ENCODE results near the gene SAT1.
"Not testable (repeated sequence)": the region's sequence is repeated elsewhere in the genome, so short reads cannot be mapped to it uniquely, and the experiment has no call there.

Gene SAT1

DNA sequence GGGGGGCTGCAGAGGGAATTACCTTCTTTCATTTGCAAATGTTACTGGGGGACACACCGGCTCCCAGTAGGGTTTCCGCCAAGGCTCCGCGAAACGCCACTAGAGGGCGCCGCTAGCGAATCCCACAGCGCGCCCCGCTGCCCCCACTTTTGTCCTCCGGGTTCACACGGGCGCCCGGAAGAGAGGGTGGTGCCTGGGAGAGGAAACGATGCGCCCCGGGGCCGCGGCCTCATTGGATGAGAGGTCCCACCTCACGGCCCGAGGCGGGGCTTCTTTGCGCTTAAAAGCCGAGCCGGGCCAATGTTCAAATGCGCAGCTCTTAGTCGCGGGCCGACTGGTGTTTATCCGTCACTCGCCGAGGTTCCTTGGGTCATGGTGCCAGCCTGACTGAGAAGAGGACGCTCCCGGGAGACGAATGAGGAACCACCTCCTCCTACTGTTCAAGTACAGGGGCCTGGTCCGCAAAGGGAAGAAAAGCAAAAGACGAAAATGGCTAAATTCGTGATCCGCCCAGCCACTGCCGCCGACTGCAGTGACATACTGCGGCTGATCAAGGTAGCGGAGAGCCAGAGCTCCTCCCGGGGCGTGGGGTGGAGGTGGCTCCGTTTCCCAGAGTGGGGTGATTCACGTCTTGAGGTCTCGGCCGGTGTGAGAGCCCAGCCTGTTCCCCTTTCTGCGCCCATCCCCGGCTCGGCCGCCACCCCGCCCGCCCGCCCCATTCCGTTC, at the start of gene SAT1:
TSS of gene SAT1 (plus strand) at position 311 of the 726 bp plus-strand sequence. CDS start at position 490, 179 bp downstream.
- ATAC-seq (replicated peaks; ENCODE audit: extremely low read depth, poor library complexity, severe bottlenecking) (peak; percentile 86), DNase-seq (ENCODE audit: low spot score in 2 of 2) (peak; percentile 87 to 89)
- H3K9me3 Mint-ChIP-seq = no peaks in the 10 kb centered on the region
- H3K27ac Mint-ChIP-seq (ENCODE audit: low read depth) = peak within 1 kb of the TSS; percentile 94
- no peaks in the 10 kb centered on the region for H3K27me3 Mint-ChIP-seq
- peak within 1 kb of the TSS; percentile 96 for H3K4me3 Mint-ChIP-seq
- peaks cover 30% of the 10 kb centered on the region for H3K4me1 Mint-ChIP-seq
- H3K36me3 Mint-ChIP-seq (ENCODE audit: insufficient read depth) = peaks cover 40% of the 10 kb centered on the region

DNA sequence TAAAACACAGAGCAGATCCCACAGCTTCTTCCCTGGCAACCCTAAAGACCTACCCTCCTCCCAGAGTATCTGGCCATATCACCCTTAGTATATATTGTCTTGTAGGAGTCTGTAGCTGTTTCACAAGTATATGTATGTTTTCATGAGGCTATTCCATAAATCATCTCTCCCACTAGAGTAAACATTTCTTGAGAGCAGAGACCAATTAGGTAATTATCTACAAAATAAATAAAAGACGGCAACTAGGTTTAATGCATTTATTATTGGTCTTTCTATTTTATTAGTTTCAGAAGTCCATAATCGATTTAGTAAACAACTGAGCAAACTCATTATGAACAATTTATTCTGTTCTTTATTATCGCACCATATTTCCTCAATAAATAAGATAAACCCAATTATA, 46.9 kb upstream of the SAT1 start:
- no peaks in the 10 kb centered on the region for H3K9me3 Mint-ChIP-seq
- ATAC-seq (replicated peaks; ENCODE audit: extremely low read depth, poor library complexity, severe bottlenecking) = no peak
- peaks cover 7% of the 10 kb centered on the region for H3K4me1 Mint-ChIP-seq

DNA sequence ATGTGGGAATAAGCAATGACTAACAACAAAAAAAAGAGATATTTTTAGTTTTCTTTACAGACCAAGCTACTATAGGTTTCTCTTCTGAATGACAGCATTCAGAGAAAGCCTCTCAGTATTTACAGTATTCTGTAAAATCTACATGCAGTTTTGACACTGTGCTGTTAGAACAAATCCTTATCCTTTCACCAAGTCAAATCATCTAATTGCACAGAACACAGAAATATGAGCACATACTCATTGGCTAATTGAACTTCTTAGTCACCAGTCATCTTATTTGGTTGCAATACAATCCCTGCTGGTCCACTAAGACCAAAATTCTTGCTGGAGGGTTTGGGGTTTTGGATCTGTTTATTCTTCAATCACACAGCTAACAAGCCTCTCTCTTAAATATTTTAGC, 45.6 kb upstream of the SAT1 start:
- Mint-ChIP-seq H3K36me3 (ENCODE audit: insufficient read depth) (peaks cover 4% of the 10 kb centered on the region), H3K4me3 (no peak overlapping the region), H3K4me1 (peaks cover 19% of the 10 kb centered on the region), H3K27me3 (no peaks in the 10 kb centered on the region), H3K27ac (ENCODE audit: low read depth) (no peak overlapping the region), H3K9me3 (no peaks in the 10 kb centered on the region)
- ATAC-seq (replicated peaks; ENCODE audit: extremely low read depth, poor library complexity, severe bottlenecking) (no peak), DNase-seq (ENCODE audit: low spot score in 2 of 2) (no peak)

More for the DNA sequence above, 46.9 kb upstream of the SAT1 start:
- Mint-ChIP-seq H3K36me3 (ENCODE audit: insufficient read depth) (peaks cover 5% of the 10 kb centered on the region), H3K4me3 (no peak overlapping the region), H3K27ac (ENCODE audit: low read depth) (peak overlapping the region; percentile 62), H3K27me3 (no peaks in the 10 kb centered on the region)
- no peak for DNase-seq (ENCODE audit: low spot score in 2 of 2)

DNA sequence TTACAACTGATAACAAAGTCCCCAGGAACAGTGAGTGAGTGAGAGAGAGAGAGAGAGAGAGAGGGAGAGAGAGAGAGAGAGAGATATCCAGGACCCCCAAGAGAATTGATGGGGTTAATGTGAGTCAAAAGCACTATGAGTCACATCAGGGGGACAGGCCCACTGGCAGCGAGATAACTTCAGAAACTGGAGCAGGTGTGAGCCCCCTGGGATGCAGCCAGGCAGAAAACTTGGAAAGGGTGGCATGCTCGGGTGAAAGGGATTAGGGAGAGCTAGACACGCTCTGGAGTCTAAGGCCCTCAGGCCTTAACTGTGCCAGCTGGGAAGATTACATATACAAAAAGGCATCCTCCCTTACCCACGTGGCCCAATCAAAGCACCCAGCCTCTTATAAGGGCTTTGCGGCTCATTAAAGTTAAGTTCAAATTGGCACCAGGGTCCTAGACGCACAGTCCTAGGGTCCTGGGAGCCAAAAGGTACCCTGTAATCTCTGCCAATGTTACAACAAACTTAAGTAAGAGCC, 40.7 kb upstream of the SAT1 start:
- peak overlapping the region; percentile 86 for H3K4me3 Mint-ChIP-seq
- no peaks in the 10 kb centered on the region for H3K9me3 Mint-ChIP-seq
- no peaks in the 10 kb centered on the region for H3K27me3 Mint-ChIP-seq
- ATAC-seq (replicated peaks; ENCODE audit: extremely low read depth, poor library complexity, severe bottlenecking) (peak; percentile 21), DNase-seq (ENCODE audit: low spot score in 2 of 2) (no peak)
- H3K4me1 Mint-ChIP-seq = peaks cover 26% of the 10 kb centered on the region
- H3K36me3 Mint-ChIP-seq (ENCODE audit: insufficient read depth) = peaks cover 10% of the 10 kb centered on the region
- H3K27ac Mint-ChIP-seq (ENCODE audit: low read depth) = peak overlapping the region; percentile 95

DNA sequence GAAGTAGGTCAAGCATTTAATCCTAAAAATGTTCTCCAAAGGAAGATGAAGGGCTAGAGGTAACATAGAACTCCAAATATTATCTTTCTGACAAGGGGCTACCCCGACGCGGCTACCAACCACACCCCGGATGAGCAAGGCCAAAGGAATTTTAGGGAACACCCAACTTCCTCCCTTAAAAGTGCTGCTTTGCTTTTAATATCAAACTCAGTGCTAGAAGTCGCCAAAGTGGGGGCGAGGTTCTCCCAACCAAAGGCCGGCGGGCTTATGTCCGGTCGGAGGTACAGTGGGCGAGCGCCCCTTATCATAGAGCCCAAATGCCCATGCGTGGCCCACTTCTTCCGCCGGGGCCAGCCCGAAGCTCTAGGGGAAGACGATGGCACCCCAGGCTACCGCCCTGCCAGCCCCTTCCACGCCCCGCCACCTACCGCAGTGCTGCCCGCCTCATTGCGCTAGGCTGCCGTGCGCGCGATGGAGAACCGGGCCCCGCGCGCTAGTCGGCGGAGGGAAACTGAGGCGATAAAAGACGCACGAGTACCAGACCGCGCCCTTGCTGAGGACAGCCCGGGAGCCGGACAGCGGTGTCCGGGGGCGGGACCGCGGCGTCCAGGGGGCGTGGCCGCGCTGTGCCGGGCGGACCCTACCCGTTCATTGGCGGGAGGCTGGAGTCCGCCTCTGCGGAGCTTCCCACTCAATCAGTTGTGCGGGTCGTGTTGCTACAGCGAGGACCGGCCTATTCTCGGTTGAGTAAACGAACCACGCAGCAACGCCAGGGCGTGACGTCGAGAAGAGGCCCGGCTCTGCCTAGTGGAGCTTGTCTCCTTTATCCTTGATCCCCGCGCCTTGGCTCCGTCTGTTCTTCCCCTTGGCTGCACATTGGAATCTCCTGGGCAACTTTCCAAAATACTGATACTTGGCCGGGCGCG, 40.0 kb upstream of the SAT1 start, which contains the start of gene ACOT9:
TSS of gene ACOT9 (minus strand) at position 580 of the 926 bp plus-strand sequence. CDS start at position 448, 132 bp downstream.
- H3K9me3 Mint-ChIP-seq = no peaks in the 10 kb centered on the region
- peaks cover 26% of the 10 kb centered on the region for H3K4me1 Mint-ChIP-seq
- H3K36me3 Mint-ChIP-seq (ENCODE audit: insufficient read depth) = peaks cover 10% of the 10 kb centered on the region
- ATAC-seq (replicated peaks; ENCODE audit: extremely low read depth, poor library complexity, severe bottlenecking) (peak; percentile 80), DNase-seq (ENCODE audit: low spot score in 2 of 2) (peak; percentile 44 to 66)
- peak within 1 kb of the TSS; percentile 95 for H3K27ac Mint-ChIP-seq (ENCODE audit: low read depth)
- H3K27me3 Mint-ChIP-seq = no peaks in the 10 kb centered on the region
- H3K4me3 Mint-ChIP-seq = peak within 1 kb of the TSS; percentile 86

DNA sequence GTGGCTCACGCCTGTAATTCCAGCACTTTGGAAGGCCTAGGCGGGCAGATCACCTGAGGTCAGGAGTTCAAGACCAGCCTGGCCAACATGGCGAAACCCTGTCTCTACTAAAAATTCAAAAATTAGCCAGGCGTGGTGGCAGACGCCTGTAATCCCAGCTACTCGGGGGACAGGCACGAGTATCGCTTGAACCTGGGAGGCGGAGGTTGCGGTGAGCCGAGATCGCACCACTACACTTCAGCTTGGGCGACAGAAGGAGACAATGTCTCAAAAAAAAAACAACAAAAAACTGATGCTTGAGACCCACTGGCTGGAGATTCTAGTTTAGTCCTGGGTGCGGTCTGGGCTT, 39.4 kb upstream of the SAT1 start:
- peak overlapping the region; percentile 32 for H3K27ac Mint-ChIP-seq (ENCODE audit: low read depth)
- not testable (repeated sequence) for ATAC-seq (replicated peaks; ENCODE audit: extremely low read depth, poor library complexity, severe bottlenecking); H3K27me3 Mint-ChIP-seq

DNA sequence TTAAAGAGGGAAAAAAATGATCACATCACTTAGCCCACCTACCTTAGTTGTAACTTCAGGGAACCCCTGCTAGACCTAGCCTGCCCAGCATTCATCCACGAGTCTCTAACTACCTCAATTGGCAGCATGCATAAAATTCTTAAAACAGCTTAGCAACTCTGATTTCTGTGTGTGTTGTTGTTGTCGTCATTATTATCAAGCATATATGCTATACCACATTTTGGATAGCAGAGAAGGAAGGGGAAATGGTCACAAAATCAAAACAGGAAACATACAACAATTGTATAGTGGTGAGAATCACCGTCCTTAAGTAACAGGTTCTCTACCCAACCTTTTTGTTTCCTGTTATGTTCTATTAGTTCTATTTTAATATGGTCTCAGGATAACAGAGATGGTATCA, 37.2 kb upstream of the SAT1 start:
- H3K27ac Mint-ChIP-seq (ENCODE audit: low read depth) = peak overlapping the region; percentile 82
- H3K27me3 Mint-ChIP-seq = no peaks in the 10 kb centered on the region
- no peaks in the 10 kb centered on the region for H3K9me3 Mint-ChIP-seq
- H3K4me3 Mint-ChIP-seq = peak overlapping the region; percentile 40
- peaks cover 10% of the 10 kb centered on the region for H3K36me3 Mint-ChIP-seq (ENCODE audit: insufficient read depth)
- ATAC-seq (replicated peaks; ENCODE audit: extremely low read depth, poor library complexity, severe bottlenecking) (peak; percentile 65), DNase-seq (ENCODE audit: low spot score in 2 of 2) (no peak)
- H3K4me1 Mint-ChIP-seq = peaks cover 26% of the 10 kb centered on the region

More for the DNA sequence above, 39.4 kb upstream of the SAT1 start:
- H3K36me3 Mint-ChIP-seq (ENCODE audit: insufficient read depth); H3K9me3 Mint-ChIP-seq; DNase-seq (ENCODE audit: low spot score in 2 of 2): not testable (repeated sequence)
- peaks cover 26% of the 10 kb centered on the region for H3K4me1 Mint-ChIP-seq
- H3K4me3 Mint-ChIP-seq = peak overlapping the region; percentile 86

GRCh38 chrX:23749129-23749528, 33.8 kb upstream of the SAT1 start:
- no peaks in the 10 kb centered on the region for H3K27me3 Mint-ChIP-seq
- peaks cover 5% of the 10 kb centered on the region for H3K36me3 Mint-ChIP-seq (ENCODE audit: insufficient read depth)
- H3K4me3 Mint-ChIP-seq = no peak overlapping the region
- no peak overlapping the region for H3K27ac Mint-ChIP-seq (ENCODE audit: low read depth)
- ATAC-seq (replicated peaks; ENCODE audit: extremely low read depth, poor library complexity, severe bottlenecking) (no peak), DNase-seq (ENCODE audit: low spot score in 2 of 2) (no peak)
- H3K4me1 Mint-ChIP-seq = peaks cover 13% of the 10 kb centered on the region
- no peaks in the 10 kb centered on the region for H3K9me3 Mint-ChIP-seq

- Mint-ChIP-seq H3K27ac (ENCODE audit: low read depth) (no peak overlapping the region), H3K4me1 (peaks cover 12% of the 10 kb centered on the region), H3K4me3 (no peak overlapping the region), H3K27me3 (no peaks in the 10 kb centered on the region), H3K36me3 (ENCODE audit: insufficient read depth) (peaks cover 4% of the 10 kb centered on the region), H3K9me3 (no peaks in the 10 kb centered on the region)
- no peak for DNase-seq (ENCODE audit: low spot score in 2 of 2)
- ATAC-seq (replicated peaks; ENCODE audit: extremely low read depth, poor library complexity, severe bottlenecking) = no peak
Observed at GRCh38 chrX:23749576-23749975, 33.4 kb upstream of the SAT1 start.

DNA sequence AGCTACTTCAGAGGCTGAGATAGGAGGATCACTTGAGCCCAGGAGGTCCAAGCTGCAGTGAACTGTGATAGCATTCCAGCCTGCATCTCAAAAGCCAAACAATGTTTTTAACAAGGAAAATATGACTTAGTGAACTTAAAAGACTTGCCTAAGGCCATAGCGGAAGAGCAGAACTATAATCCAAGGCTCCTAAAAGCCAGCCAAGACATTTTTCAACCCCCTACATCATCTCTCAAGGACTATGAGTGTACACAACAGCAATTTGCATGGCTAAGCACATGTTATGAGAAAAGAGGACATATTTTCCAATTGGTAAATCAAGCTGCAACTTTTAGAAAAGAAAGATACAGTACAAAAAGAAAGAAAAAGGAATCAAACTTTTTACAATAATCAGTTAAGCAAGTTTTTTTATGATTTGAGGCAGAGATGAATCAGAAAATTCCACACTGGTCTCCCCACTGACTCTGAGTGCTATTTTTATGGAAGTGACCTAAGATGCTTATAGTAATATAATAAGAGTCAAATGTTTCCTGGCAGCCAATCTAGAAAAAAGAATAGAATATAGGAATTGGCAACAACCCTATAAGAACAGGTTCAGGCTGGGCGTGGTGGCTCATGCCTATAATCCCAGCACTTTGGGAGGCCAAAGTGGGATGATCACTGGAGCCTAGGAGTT, 30.1 kb upstream of the SAT1 start:
- Mint-ChIP-seq H3K36me3 (ENCODE audit: insufficient read depth) (no peaks in the 10 kb centered on the region), H3K9me3 (no peaks in the 10 kb centered on the region), H3K4me1 (no peaks in the 10 kb centered on the region), H3K27ac (ENCODE audit: low read depth) (no peak overlapping the region), H3K4me3 (no peak overlapping the region), H3K27me3 (no peaks in the 10 kb centered on the region)
- DNase-seq (ENCODE audit: low spot score in 2 of 2) (no peak), ATAC-seq (replicated peaks; ENCODE audit: extremely low read depth, poor library complexity, severe bottlenecking) (no peak)

DNA sequence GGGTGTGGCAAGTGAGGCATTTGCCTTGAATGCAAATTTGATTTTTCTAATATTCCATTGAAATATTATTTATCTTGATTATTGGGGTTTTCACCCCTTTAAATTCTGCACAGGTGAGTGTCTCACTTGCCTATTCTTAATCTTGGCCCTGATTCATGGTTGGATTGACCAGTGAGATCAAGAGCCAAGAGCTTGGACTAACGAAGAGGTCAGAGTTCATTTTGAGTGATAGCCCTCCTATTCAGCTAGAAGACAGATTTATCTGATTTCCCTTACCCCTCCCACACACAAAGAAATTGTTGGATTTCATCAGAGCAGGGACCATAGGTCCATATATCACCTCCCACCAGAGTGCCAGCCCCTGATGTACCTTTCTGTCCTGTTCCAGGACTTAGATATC, 28.3 kb upstream of the SAT1 start:
- Mint-ChIP-seq H3K4me1 (no peaks in the 10 kb centered on the region), H3K27ac (ENCODE audit: low read depth) (no peak overlapping the region), H3K4me3 (no peak overlapping the region), H3K27me3 (no peaks in the 10 kb centered on the region), H3K9me3 (no peaks in the 10 kb centered on the region), H3K36me3 (ENCODE audit: insufficient read depth) (no peaks in the 10 kb centered on the region)
- DNase-seq (ENCODE audit: low spot score in 2 of 2) (no peak), ATAC-seq (replicated peaks; ENCODE audit: extremely low read depth, poor library complexity, severe bottlenecking) (no peak)

- Mint-ChIP-seq H3K4me3 (no peak overlapping the region), H3K36me3 (ENCODE audit: insufficient read depth) (no peaks in the 10 kb centered on the region)
- ATAC-seq (replicated peaks; ENCODE audit: extremely low read depth, poor library complexity, severe bottlenecking) = no peak
Observed at GRCh38 chrX:23756165-23756564, 26.8 kb upstream of the SAT1 start.

More at GRCh38 chrX:23756165-23756564, 26.8 kb upstream of the SAT1 start:
- H3K4me1 Mint-ChIP-seq = no peaks in the 10 kb centered on the region
- DNase-seq (ENCODE audit: low spot score in 2 of 2) = peak; percentile 35 to 41
- no peaks in the 10 kb centered on the region for H3K27me3 Mint-ChIP-seq
- H3K27ac Mint-ChIP-seq (ENCODE audit: low read depth) = no peak overlapping the region
- no peaks in the 10 kb centered on the region for H3K9me3 Mint-ChIP-seq
